Medulla oblongata (tissue), 1 donor: Measurements from ENCODE around the gene VASN.

Source experiments
- DNase-seq: peaks from one replicate; pipeline ENCODE4 v3.0.0-alpha.2; 2015; ENCODE audit errors: extremely low spot score

The VASN gene

DNA sequence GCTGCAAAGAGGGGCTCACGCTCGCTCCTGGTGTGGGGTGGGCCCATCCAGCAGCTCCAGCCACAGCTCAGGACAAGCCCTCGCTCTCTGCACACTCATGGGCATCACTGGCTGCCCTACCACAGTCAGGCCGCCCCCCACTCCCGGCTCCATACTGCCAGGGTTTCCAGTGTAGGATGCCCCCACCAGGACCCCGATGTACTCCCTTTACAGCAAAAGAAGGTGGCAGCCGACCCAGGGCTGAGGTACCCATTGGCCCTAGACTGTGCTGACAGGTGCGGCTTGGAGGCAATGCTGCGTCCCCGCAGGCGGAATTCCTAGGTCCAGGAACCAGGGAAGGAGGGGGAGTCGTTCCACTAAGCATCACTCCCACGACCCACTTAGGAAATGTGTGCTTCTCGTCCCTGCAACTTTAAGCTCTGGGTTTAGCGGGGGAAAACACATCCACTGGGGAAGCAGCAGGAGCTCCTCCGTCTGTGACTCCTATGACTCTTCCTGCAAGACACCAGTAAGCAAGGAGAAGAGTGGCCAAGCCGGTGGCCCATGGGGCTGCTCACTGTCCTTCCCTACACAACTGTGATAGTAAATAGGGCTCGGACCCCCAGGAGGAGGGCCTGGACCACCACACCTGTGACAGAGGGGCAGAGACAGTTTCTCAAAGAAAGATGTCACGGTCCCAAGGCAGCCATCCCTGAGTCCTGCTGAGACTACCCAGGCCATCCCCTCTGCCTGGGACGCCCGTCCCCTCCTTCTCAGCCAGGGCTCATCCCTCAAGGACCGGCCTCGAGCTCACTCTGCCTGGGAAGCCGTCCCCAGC is 31.7 kb downstream of the VASN start:
- DNase-seq, result no peak

DNA sequence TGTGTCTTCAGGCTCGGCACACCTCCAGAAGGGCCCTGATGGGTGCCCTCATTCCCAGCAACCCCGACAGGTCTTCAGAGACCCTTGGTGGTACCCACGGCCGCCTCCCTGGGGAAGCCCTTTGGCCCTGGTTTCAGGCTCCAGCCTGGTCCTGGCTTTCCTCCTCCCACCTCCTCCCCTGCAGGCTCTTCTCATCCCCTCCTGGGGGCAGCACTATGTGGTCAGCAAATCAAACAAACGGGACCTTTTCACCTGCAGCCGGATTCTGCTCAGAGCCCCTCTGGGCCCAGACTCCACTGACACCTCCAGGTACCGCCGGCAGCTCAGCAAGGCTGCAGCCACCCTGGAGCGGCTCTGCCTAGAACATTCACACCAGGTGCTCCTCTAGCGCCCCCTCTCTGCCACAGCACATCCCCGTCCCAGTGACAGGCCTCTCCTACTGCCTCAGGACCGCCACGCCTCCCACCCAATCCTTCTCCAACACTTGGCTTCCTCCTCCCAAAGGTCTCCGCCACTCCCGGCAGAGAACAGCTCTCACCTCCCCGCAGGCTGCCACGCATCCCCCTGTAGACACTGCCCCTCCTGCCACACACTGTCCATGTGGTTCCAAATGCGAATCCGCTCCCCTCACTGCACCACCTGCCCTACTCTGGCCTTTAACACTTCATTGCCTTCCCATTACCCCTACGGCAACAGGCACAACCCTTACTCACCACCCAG is 32.8 kb downstream of the VASN start:
- no peak for DNase-seq

DNA sequence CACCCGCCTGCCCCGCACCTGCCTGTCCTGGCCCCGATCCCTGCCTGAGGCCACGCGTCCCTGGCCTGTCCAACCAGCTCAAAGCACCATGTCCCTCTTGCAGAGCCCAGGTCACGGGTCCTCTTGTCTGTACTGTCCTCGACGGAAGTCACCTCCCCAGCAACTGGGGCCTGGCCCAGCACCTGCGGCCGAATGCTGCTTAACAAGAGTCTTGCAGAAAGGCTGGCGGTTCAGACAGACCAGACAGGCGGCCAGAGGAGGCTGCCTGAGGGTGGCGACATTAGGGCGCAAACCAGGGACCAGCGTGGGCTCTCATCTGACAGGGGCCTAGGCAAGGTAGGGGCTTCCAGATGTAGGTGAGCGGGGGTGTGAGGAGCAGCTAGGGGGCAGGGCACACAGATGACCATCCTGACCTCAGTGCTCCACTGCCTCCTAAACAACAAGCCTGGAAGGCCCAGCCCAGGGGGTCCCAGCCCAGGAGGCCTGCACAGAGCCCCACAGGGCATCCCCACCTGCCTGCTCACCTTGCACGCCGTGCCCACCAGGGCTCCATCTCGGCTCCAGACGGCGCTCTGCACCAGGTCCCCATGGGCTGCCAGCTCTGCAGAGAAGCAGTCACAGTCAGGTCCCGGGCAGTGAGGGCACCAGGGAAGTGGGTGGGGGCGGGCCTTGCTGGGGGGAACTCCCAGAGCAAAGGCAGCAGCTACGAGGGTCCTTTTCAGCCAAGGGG is 33.5 kb downstream of the VASN start:
- no peak for DNase-seq

DNA sequence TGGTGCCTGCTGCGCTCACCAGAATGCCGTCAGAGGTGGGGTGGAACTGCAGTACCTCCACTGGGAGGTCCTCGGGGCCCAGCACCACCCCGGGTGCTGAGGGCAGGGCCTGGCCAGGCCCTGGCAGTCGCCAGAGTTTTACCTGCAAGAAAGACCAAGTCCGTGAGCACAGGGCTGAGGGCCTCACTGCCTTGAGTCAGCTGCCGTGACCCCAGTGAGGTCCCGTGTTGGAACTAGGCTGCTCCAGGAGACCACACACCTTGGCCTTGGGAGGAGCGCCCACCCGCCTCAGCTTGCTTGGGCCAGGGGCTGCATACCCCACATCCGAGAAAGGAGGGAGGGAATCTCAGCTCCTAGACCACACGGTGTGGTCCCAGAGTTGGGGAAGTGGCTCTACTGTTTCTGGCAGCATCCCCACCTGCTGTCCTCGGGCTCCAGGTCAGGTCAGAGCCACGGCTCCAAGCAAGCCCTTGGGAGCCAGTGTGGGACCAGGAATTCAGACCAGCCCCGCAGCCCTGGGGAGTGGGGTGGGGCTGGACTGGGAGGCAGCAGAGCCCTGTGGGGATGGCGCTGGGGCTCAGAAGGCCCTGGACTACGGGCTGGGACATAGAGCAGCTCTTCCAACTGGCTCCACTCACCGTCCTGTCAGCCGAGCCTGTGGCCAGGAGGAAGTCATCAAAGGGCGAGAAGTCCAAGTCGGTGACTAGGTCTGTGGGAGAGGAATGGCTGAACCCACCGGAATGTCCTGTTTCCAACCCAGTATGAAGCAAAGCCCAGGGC is 36.1 kb downstream of the VASN start:
- no peak for DNase-seq

DNA sequence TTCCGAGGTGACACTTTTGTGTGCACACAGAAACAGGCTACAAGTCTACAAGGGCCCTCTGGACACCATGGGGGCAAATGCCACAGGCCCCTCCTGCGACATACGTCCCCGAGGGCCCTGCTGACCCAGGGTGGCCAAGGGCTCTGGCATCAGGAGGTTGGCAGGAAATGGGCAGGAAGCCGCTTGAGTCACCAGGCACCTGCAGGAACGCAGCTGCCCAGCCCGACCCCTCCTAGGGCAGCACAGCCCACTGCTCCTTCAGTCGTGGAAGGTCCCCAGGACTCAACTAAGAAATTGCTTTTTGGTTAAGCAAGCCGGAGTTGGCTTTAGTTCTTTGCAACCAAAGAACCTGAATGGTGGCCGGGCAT is 36.7 kb downstream of the VASN start:
- DNase-seq, result no peak

DNA sequence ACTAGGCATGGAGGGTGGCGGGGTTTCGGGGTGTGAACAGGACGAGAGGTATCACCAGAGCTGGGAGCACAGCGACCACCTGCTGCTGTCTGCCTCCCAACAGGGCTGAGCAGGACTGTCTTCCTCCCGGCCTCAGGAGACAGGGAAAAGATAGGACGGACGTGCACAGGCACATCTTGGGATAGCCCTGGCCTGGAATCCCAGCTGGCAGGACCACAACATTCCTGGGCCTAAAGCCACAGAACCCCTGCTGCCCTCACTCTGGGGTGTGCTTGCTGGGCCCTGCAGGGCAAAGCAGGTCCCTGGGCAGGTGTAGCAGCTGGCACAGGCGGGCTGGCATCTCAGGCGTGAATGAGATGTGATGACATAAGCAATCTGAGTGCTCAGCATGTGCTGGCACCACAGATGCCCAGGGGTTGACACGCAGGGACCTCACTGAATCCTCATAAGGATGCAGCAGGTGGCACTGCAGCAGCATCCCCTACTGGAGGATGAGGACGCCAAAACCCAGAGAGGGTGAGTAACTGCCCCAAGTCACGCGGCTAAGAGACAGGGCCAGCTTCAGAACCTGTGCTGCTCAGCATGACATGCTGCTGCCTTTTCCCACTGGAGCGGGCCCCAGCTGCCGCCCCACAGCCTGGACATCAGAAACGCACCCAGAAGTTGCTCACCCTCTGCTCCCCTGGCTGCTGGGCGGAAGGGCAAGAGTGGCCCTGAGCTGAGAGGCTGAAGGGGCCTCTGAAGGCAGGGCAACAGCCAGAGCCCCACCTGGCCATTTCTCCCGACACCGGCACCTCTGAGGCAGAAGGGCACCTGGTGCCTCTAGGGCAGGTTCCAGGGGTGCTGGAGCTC is 37.7 kb downstream of the VASN start:
- DNase-seq, result no peak

DNA sequence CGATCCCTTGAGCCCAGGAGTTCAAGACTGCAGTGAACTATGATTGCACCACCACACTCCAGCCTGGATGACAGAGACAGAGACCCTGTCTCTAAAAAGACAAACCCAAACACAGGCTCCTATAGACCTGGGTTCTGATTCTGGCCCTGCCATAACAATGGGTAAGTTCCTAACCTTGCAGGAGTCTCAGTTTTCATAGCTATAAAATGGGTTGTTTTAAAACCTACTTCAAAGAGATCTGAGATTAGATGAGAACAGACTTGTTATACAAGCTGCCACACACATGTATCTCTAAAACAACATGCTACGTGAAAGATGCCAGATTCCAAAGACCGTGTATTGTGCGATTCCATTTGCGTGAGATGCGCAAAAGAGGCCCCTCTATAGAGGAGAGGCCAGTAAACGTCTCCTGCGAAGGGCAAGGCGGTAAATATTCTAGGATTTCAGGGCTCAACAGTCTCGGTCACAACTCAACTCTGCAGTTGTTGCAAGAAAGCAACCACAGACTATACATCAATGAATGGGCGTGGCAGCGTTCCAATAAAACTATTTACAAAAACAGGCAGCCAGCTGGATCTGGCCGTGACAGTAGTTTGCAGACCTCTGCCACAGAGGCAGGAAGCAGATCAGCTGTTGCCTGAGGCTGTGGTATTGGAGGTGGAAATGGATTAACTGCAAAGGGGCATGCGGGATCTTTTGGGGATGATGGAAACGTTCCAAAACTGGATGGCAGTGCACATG is 38.9 kb downstream of the VASN start:
- peak; percentile 81 for DNase-seq

DNA sequence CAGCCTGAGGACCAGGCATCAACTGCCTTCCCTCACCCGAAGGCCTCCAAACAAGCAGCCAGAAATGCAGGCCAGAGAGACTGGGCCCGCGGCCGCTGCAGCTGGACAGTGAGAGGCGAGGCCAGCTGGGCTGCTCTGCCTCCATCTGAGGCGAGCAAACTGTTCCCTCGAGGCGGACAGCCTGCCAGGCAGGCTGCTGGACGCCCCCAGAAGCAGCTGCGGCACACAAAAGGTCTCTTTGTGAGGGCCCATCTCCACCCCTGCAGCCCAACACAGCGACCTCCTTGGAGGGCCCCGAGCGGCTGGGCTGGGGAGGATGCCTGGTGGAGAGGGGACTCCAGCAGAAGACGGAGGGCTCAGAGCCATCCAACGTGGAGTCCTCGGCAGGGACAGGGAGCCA is 40.0 kb downstream of the VASN start:
- peak; percentile 96 for DNase-seq

DNA sequence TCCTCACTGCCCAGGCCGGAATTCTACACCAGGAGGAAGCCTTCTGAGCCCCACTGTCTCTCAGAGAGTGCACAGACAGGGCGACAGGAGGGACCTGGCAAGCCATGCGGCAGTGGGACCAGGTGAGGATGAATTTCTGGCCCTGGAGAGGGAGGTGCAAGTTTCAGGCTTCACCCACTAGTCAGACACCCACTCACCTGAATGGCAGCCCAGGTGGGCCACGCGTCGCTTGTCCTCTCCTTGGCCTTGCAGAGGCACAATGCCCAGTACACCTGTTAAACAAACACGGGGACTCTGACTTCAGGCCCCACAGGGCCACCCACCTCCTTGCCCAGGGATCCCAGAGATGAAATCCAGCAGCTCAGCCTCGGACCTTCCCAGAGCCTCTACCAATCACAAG is 40.5 kb downstream of the VASN start:
- DNase-seq, result no peak

DNA sequence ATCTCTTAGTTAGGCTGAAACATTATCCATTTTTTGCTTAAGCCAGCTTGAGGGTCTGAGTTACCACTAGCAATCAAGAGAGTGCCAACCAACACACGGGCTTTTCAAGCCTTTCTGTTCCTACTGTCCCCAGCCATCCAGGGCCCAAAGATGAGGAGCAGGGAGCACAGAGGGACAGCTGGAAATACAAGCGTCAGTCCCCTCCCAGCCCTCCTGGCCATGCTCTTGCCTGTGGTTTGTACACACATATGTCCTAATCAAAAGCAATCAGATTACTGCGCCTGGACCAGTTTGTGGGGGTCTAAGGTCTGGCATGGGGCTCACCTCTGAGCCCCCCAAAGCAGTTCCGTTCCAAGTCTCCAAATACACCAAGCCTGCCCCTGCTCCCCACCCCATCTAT is 41.2 kb downstream of the VASN start:
- no peak for DNase-seq

DNA sequence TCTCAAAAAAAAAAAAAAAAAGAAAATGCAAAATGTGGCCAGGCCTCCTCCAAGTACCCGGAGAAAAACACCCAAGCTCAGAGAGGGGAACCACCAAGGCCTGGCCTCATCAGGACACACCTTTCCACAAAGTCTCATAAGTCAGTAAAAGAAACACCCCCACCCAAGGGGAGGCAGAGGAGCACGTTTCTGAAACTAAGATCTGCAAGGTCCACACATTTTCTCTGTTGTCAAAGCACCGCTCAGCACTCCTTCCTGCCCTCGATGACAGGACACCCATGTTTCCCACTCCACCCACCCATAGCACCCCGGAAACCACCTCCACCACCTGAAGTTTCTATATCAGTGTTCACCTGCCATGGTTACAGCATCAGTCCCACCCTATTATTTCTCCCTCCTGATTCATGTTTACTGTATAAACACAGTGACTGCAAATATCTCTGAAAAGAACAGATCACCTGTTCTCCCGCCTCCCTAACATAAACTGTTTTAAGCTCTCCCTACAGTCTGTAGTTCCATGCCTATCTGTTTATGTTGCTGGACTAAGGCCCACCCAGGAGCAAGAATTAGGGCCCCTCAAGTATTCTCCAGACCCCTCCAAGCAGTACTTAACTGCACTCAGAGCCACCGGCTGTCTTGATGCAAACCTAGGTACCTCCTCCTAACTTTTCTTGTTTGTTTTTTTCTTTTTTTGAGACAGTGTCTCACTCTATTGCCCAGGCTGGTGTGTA is 42.7 kb downstream of the VASN start:
- DNase-seq, result no peak

DNA sequence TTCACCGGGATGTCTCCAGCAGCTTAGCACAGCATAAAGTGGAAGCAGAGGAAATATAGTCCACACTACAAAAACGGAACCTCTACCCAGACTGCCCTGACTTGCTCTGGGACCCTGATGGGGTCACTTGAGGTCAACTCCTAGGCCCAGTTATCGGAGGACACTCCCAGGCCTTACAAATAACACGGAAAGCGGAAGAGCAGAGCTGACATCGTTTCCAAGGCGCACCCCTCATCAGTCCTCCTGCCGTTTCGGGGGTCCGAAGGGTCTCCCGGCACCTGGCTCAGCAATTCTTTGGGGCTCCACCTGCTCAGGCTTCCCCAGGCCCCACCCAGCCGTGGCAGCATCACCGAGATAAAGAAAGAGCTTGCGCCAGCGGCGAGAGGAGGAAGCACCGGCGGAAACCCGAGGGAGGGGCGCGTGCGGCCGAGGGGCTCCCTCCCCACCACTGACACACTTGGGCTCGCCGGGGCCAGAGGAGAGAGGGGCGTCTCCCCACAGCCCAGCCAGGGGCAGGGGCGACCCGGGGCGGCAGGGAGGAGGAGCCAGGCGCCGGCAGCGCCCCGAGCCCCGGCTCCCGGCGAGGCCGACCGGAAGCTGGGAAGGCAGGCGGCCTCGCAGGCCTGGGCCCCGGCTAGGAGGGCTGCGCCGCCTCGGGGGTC is 44.0 kb downstream of the VASN start:
- peak; percentile 84 for DNase-seq

DNA sequence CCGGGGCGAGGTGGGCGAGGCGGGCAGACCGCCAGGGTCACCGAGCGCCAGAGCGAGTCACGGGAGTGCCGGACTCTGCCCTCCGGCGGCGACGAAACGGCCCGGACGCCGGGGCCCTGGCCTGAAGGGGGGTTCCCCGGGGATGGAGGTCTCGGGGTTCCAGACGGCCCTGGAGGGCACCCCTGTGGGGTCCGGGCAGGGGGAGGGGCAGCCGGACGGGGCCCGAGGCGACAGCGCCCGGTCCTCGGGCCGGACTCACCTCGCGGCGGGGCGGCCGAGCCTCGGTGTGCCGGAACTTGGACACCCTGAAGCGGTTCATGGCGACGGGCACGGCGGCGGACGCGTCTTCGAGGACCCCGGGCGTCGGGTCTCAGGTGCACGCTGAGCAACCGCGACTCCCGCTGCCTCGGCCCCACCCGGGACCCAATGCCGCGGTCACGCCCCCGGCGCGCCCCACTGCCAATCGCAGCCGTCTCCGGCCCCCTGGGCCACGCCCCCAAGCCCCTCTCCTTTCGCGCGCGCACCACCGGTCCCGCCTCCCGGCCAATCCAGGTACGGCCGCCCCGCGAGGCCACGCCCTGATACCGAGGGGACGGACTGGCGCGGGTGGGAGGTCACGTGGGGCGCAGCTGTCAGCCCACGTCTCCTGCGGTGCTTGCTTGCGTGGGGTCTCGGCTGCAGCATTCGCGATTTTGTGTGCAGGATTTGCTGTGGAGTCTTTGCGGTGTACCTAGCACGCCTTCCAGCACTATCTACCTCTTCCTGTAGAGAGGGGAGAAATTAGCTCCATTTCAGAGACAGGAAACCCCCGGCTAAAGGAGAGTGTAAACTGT is 44.8 kb downstream of the VASN start, which contains the start of gene CORO7:
Gene CORO7, minus strand, starts transcription at position 397 of the 833 bp plus-strand sequence. Its CDS starts 78 bp downstream, at position 319.
- DNase-seq, result peak; percentile 98

DNA sequence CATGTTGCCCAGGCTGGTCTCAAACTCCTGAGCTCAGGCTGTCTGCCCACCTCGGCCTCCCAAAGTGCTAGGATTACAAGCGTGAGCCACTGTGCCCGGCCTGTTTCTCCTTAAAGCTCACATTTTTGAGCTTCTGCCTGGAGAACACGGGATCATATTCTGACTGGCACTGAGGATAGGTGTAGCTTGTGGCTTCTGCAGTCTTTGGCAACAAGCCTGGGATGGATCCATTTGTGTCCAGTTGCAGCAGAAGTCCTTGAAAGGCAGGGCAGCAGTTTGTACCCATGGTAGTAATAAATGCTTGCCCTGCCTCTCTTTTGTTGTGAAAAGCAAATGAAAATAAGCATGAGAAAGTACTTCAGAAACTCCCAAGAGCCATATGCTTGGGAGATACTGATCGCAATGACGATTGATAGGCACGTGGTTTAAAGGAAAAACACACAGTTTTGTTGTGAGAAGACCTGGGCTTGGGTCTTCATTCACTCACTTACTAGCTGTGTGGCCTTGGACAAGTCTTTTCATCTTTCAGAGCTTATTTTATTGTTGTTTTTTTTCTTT is 47.8 kb downstream of the VASN start:
- no peak for DNase-seq

DNA sequence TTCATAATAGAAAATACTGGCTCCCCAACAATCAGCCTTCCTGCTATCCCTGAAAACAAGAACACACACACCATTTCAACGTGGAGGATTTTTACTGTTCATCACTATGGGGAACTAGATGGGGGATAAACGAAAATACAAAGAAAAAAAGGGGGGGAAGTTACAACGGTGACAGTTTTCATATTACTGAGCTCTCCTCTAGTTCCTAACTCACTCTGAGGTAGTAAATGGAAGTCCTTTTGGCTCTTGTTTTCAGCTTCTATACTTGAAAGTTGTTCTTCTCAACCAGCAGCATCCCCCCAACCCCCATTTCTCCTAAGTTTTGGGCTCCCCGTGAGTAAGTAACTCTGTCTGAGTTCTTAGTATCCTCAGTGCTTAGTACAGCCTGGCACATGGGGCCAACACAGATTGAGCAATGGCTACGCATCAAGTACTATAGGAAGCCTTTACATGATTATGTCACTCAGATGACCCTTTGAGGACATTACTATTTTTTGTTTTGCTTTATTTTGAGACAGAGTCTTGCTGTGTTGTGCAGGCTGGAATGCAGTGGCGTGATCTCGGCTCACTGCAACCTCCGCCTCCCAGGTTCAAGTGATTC is 49.0 kb downstream of the VASN start:
- no peak for DNase-seq

DNA sequence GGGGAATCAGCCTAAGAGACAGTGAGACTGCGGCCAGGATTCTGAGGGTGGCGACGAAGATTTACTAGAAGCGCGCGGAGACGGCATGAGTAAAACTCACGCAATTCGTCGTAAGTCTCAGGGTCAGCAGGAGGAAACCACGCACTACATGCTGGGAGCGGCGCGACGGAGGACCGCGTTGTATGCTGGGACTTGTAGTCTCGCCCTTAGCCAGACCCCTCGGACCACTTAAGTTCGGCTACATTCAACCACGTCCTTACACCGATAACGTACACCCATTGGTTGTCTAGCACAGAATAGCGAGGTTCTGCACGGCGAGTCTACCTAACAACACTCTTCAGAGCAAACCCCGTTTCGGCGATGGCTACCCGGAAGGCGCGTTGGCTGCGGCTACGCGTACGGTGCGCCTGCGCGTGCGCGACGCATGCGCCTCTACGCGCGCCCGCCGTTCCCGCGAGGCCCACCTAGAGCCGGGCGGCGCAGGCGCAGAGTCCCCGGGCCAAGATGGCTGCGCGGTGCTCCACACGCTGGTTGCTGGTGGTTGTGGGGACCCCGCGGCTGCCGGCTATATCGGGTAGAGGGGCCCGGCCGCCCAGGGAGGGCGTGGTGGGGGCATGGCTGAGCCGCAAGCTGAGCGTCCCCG is 53.9 kb downstream of the VASN start, which contains the start of gene DNAJA3:
Gene DNAJA3, plus strand, starts transcription at position 491 of the 643 bp plus-strand sequence. Its CDS starts 14 bp downstream, at position 505.
- peak; percentile 95 for DNase-seq
